Urinary bladder (tissue), 4 donors: ENCODE data around the gene SGTA. TPM values are rescaled to one million over a fixed set of nuclear protein-coding genes. Genes with fewer than 3 reads are reported as not detected.
"Not testable (repeated sequence)": the region's sequence is repeated elsewhere in the genome, so short reads cannot be mapped to it uniquely, and the experiment has no call there.

ENCODE experiments used
- DNase-seq: peaks from one replicate; pipeline ENCODE4 v3.0.0-alpha.2; 2015; ENCODE audit errors: extremely low spot score
- H3K27ac ChIP-seq: one replicate; pipeline ENCODE4 v1.5.1; 2013; ENCODE audit warnings: low read depth, mild to moderate bottlenecking, moderate library complexity
- H3K36me3 ChIP-seq: one replicate; pipeline ENCODE4 v1.6.1; 2013; ENCODE audit warnings: mild to moderate bottlenecking, moderate library complexity; ENCODE audit not compliant: insufficient read depth
- H3K4me1 ChIP-seq: one replicate; pipeline ENCODE4 v1.6.1; 2013; ENCODE audit warnings: mild to moderate bottlenecking, moderate library complexity; ENCODE audit not compliant: insufficient read depth
- H3K4me3 ChIP-seq: one replicate; pipeline ENCODE4 v1.5.1; 2013; ENCODE audit warnings: low read depth, low read length
- WGBS: extraction: QIAGEN DNeasy Blood & Tissue Kit; methylation state at CpG from one replicate; pipeline ENCODE4 v1.1.7; 2013; 5-methylcytosine and 5-hydroxymethylcytosine counted together
- polyA plus RNA-seq: library from polyadenylated mRNA; stranded (reverse); fragments of 200-250 nt; gene quantifications from one replicate; pipeline ENCODE4 v1.2.3, GENCODE V29; 2013
- total RNA-seq: library from RNA; depleted of rRNA; stranded (reverse); fragments of >200 nt; gene quantifications from one replicate; pipeline ENCODE4 v1.2.3, GENCODE V29; 2014
- donor health status: healthy with polysubstance abuse.
- donor health status: healthy.

SGTA gene
- total and polyA plus RNA-seq, 2 donors = 17.6 to 65.5 TPM

- not testable (repeated sequence) for DNase-seq, H3K4me3 ChIP-seq, H3K36me3 ChIP-seq, H3K27ac ChIP-seq, H3K4me1 ChIP-seq
- WGBS = 85% methylated on average over 3 of the region's 3 CpGs
Observed at GRCh38 chr19:2713170-2713569, 69.9 kb downstream of the SGTA start.

- no peak for DNase-seq
- Histone ChIP-seq H3K4me3 (no peak overlapping the region), H3K27ac (no peak overlapping the region), H3K36me3 (no peaks in the 10 kb centered on the region), H3K4me1 (no peaks in the 10 kb centered on the region)
- WGBS = 69% methylated on average over 5 of the region's 5 CpGs
Observed at GRCh38 chr19:2711875-2712205, 71.2 kb downstream of the SGTA start.

DNA sequence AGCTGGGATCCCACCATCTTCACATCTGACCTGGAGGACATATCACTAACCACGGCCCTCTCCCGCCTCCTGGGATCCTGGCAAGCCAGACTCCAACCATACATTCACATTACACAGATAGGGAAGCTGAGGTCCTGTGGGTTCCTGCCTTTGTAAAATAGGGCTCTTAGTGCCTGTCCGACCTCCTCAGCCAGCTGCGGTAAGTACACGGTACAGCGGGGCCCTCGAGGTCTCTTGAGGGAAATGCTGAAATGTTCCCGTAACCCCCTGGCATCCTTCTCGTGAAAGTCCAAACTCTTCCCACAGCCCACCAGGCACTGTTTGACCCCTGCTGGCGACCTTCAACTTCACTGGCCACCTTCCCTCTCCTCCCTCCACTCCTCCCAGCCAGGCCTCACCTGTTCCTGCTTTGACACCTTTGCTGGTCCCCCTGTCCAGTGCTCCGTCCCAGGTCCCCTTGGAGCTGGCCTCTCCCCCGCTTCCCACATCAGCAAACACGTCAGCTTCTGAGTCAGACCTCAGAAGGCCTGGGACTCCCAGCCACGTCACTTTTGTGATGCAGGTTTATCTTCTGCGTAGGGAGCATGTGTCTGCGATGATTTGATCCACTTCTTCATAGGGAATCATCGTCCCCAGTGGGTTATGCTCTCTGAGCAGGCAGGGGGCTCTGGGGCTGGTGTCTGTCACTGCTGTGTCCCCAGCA is 71.8 kb downstream of the SGTA start:
- DNase-seq = no peak
- 64% methylated on average over 17 of the region's 17 CpGs for WGBS
- no peaks in the 10 kb centered on the region for H3K36me3 ChIP-seq

GRCh38 chr19:2706251-2706650 is 76.8 kb downstream of the SGTA start:
- no peak overlapping the region for H3K27ac ChIP-seq
- H3K4me1 ChIP-seq = no peaks in the 10 kb centered on the region
- no peak overlapping the region for H3K4me3 ChIP-seq
- H3K36me3 ChIP-seq = no peaks in the 10 kb centered on the region
- 96% methylated on average over 5 of the region's 5 CpGs for WGBS
- DNase-seq = no peak

More for the DNA sequence above, 71.8 kb downstream of the SGTA start:
- no peaks in the 10 kb centered on the region for H3K4me1 ChIP-seq
- H3K27ac ChIP-seq = no peak overlapping the region
- H3K4me3 ChIP-seq = no peak overlapping the region

Other genes with a start within 250 kb of the SGTA start
- 2.8 TPM for gene GNG7, start 80.6 kb downstream of the SGTA start, total RNA-seq
- gene GNG7, start 80.6 kb downstream of the SGTA start, polyA plus RNA-seq = 13.9 TPM
- 3.2 TPM for gene DIRAS1, start 61.9 kb downstream of the SGTA start, total RNA-seq
- gene DIRAS1, start 61.9 kb downstream of the SGTA start, polyA plus RNA-seq = 13.3 TPM
- gene SLC39A3, start 43.3 kb downstream of the SGTA start, total RNA-seq = 14.3 TPM
- 44.0 TPM for gene SLC39A3, start 43.3 kb downstream of the SGTA start, polyA plus RNA-seq
- 29.2 TPM for gene THOP1, start 2.2 kb upstream of the SGTA start, total RNA-seq
- gene THOP1, start 2.2 kb upstream of the SGTA start, polyA plus RNA-seq = 50.4 TPM
- gene ZNF554, start 36.6 kb upstream of the SGTA start, total RNA-seq = 6.0 TPM
- gene ZNF554, start 36.6 kb upstream of the SGTA start, polyA plus RNA-seq = 2.5 TPM
- 14.8 TPM for gene ZNF555, start 58.2 kb upstream of the SGTA start, total RNA-seq
- 4.4 TPM for gene ZNF555, start 58.2 kb upstream of the SGTA start, polyA plus RNA-seq
- 1.3 TPM for gene ZNF556, start 84.1 kb upstream of the SGTA start, total RNA-seq
- gene ZNF556, start 84.1 kb upstream of the SGTA start, polyA plus RNA-seq = 0.08 TPM
- 5.1 TPM for gene ZNF57, start 117.7 kb upstream of the SGTA start, total RNA-seq
- gene ZNF57, start 117.7 kb upstream of the SGTA start, polyA plus RNA-seq = 4.4 TPM
- 6.8 TPM for gene ZNF77, start 161.7 kb upstream of the SGTA start, total RNA-seq
- 4.3 TPM for gene ZNF77, start 161.7 kb upstream of the SGTA start, polyA plus RNA-seq
- 1.4 TPM for gene TLE6, start 194.3 kb upstream of the SGTA start, total RNA-seq
- gene TLE6, start 194.3 kb upstream of the SGTA start, polyA plus RNA-seq = 2.4 TPM
- 14.1 TPM for gene TLE2, start 246.0 kb upstream of the SGTA start, total RNA-seq
- gene TLE2, start 246.0 kb upstream of the SGTA start, polyA plus RNA-seq = 69.9 TPM